ENCODE measurements around the gene LDHAL6B.

LDHAL6B gene

GRCh38 chr15:59237119-59237855, 30.6 kb downstream of the LDHAL6B start:
- no peak for TF ChIP-seq CTCF (IDR thresholded peaks at IDR 0.05; ENCODE audit: low read depth, low read length, missing control alignments)
- no peak overlapping the region for H3K4me3 ChIP-seq (replicated peaks; ENCODE audit: low read depth, low read length)
- no peak for DNase-seq (ENCODE audit: extremely low read depth, low read depth)

GRCh38 chr15:59237924-59238331, 31.3 kb downstream of the LDHAL6B start:
- no peak for DNase-seq (ENCODE audit: extremely low read depth, low read depth)
- no peak for TF ChIP-seq CTCF (IDR thresholded peaks at IDR 0.05; ENCODE audit: low read depth, low read length, missing control alignments)
- H3K4me3 ChIP-seq (replicated peaks; ENCODE audit: low read depth, low read length) = no peak overlapping the region

- no peak for DNase-seq (ENCODE audit: extremely low read depth, low read depth)
- no peak for TF ChIP-seq CTCF (IDR thresholded peaks at IDR 0.05; ENCODE audit: low read depth, low read length, missing control alignments)
- H3K4me3 ChIP-seq (replicated peaks; ENCODE audit: low read depth, low read length) = no peak overlapping the region
These were observed 33.4 kb downstream of the LDHAL6B start for GRCh38 chr15:59240036-59240435.

- no peak for TF ChIP-seq CTCF (IDR thresholded peaks at IDR 0.05; ENCODE audit: low read depth, low read length, missing control alignments)
- DNase-seq (ENCODE audit: extremely low read depth, low read depth) = no peak
- H3K4me3 ChIP-seq (replicated peaks; ENCODE audit: low read depth, low read length) = no peak overlapping the region
These were observed 36.0 kb downstream of the LDHAL6B start for GRCh38 chr15:59242649-59243048.

- DNase-seq (ENCODE audit: extremely low read depth, low read depth) = no peak
- no peak overlapping the region for H3K4me3 ChIP-seq (replicated peaks; ENCODE audit: low read depth, low read length)
- TF ChIP-seq CTCF (IDR thresholded peaks at IDR 0.05; ENCODE audit: low read depth, low read length, missing control alignments) = no peak
These were observed 37.0 kb downstream of the LDHAL6B start for GRCh38 chr15:59243622-59244021.

GRCh38 chr15:59244337-59244736, 37.7 kb downstream of the LDHAL6B start:
- TF ChIP-seq CTCF (IDR thresholded peaks at IDR 0.05; ENCODE audit: low read depth, low read length, missing control alignments) = no peak
- no peak overlapping the region for H3K4me3 ChIP-seq (replicated peaks; ENCODE audit: low read depth, low read length)
- no peak for DNase-seq (ENCODE audit: extremely low read depth, low read depth)

- TF ChIP-seq CTCF (IDR thresholded peaks at IDR 0.05; ENCODE audit: low read depth, low read length, missing control alignments) = no peak
- no peak for DNase-seq (ENCODE audit: extremely low read depth, low read depth)
- H3K4me3 ChIP-seq (replicated peaks; ENCODE audit: low read depth, low read length) = no peak overlapping the region
These were observed 38.9 kb downstream of the LDHAL6B start for GRCh38 chr15:59245559-59245958.
